Suprapubic skin (tissue), 3 donors: ENCODE data around the gene AK1.

ENCODE experiments used
- CTCF ChIP-seq, 2 donors: fragments of 200-600 bp in 1 of 2; fragments of 450-650 bp in 1 of 2; sonication (generic) in 1 of 2; IDR thresholded peaks; one replicate each; pipeline ENCODE4 v1.5.1; 2016 to 2019; ENCODE audit warnings: antibody characterized with exemption in 2 of 2, mild to moderate bottlenecking in 1 of 2, moderate library complexity in 1 of 2
- POLR2A ChIP-seq, 2 donors: fragments of 450-650 bp; IDR thresholded peaks; one replicate each; pipeline ENCODE4 v1.6.1; 2017; ENCODE audit warnings: antibody characterized with exemption in 2 of 2, mild to moderate bottlenecking in 2 of 2, moderate library complexity in 2 of 2

GRCh38 chr9:127892831-127893230, 15.4 kb upstream of the AK1 start:
- TF ChIP-seq CTCF (IDR thresholded peaks at IDR 0.05) = no peak
- no peak for TF ChIP-seq POLR2A (IDR thresholded peaks at IDR 0.05)
